Breast epithelium (tissue), 4 donors: ENCODE measurements around the gene HAPLN3. TPM values are rescaled to one million over a fixed set of nuclear protein-coding genes. Genes with fewer than 3 reads are reported as not detected.

Experiments
- DNase-seq, 2 donors: peaks; one replicate each; pipeline ENCODE4 v3.0.0-alpha.2; 2019; ENCODE audit warnings: low spot score in 2 of 2
- H3K27ac ChIP-seq, 2 donors: fragments of 200-600 bp; sonication (generic) in 1 of 2; one replicate each; pipeline ENCODE4 v1.5.1; 2016 to 2019; ENCODE audit warnings: mild to moderate bottlenecking in 1 of 2
- H3K27me3 ChIP-seq, 2 donors: fragments of 200-600 bp; sonication (generic) in 1 of 2; one replicate each; pipeline versions ENCODE4 v1.5.1 to v1.6.0; 2017 to 2019; ENCODE audit warnings: control low read depth in 1 of 2, mild to moderate bottlenecking in 1 of 2
- H3K36me3 ChIP-seq: fragments of 200-600 bp; one replicate; pipeline ENCODE4 v1.5.1; 2019
- H3K4me1 ChIP-seq, 2 donors: fragments of 200-600 bp; sonication (generic); one replicate each; pipeline ENCODE4 v1.5.1; 2016 to 2019; ENCODE audit warnings: control low read depth in 1 of 2
- H3K4me3 ChIP-seq, 3 donors: fragments of 200-600 bp; sonication (generic); 1 replicate in 2 of 3; 2 replicates in 1 of 3; pipeline ENCODE4 v1.5.1; 2016 to 2019; ENCODE audit warnings: mild to moderate bottlenecking in 3 of 3, moderate library complexity in 2 of 3
- H3K9me3 ChIP-seq, 2 donors: fragments of 200-600 bp; sonication (generic) in 1 of 2; one replicate each; pipeline ENCODE4 v1.5.1; 2016 to 2019; ENCODE audit warnings: control low read depth in 1 of 2
- POLR2A ChIP-seq: fragments of 450-650 bp; IDR thresholded peaks from one replicate; pipeline ENCODE4 v1.6.1; 2016; ENCODE audit warnings: antibody characterized with exemption, mild to moderate bottlenecking, moderate library complexity
- POLR2AphosphoS5 ChIP-seq, 3 donors: sonication (generic); formaldehyde crosslinking; IDR thresholded peaks; one replicate each; pipeline ENCODE4 v1.6.1; 2017; ENCODE audit warnings: antibody characterized with exemption in 3 of 3
- intact Hi-C: fragments of 100-400 bp; cut with DNase I; formaldehyde crosslinking; loops from one replicate; pipeline ENCODE4 v1.15.1; 2023; ENCODE audit warnings: low total_unique reads
- total RNA-seq, 3 donors: library from RNA; depleted of rRNA; stranded (reverse); fragments of >200 nt; gene quantifications; one replicate each; pipeline ENCODE4 v1.1.0, GENCODE V29; 2016
- TF ChIP-seq, protein P1 (sequence below), 3 donors: fragments of 450-650 bp; IDR thresholded peaks; one replicate each; pipeline ENCODE4 v1.5.1; 2016 to 2017; ENCODE audit warnings: antibody characterized with exemption in 3 of 3, mild to moderate bottlenecking in 3 of 3, moderate library complexity in 3 of 3

The HAPLN3 gene
- total RNA-seq, 3 donors from 2014 or later = 3.4 to 24.6 (median 11.1) TPM

DNA sequence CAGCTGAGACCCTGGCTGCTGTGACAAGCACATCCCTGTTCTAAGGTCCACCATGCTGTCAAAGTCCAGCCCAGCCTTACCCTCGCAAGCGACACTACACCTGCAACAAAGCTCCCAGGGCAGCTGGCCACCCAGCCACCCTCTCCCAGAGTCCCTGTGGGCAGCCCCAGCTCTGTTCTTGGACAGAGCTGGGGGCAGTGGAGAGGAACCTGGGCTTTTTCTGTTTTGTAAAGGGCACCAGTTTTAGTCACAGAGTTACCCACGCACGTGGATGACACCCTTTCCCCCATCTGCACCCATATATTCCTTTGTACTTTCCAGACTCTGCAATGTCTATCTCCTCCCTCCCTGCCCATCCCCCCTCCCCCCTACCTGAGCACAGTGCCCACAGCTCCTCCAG lies 53.2 kb downstream of the HAPLN3 start:
- no peaks in the 10 kb centered on the region for H3K27me3 ChIP-seq
- H3K9me3 ChIP-seq = no peaks in the 10 kb centered on the region
- H3K4me1 ChIP-seq = no peaks in the 10 kb centered on the region
- TF ChIP-seq, protein P1, sequence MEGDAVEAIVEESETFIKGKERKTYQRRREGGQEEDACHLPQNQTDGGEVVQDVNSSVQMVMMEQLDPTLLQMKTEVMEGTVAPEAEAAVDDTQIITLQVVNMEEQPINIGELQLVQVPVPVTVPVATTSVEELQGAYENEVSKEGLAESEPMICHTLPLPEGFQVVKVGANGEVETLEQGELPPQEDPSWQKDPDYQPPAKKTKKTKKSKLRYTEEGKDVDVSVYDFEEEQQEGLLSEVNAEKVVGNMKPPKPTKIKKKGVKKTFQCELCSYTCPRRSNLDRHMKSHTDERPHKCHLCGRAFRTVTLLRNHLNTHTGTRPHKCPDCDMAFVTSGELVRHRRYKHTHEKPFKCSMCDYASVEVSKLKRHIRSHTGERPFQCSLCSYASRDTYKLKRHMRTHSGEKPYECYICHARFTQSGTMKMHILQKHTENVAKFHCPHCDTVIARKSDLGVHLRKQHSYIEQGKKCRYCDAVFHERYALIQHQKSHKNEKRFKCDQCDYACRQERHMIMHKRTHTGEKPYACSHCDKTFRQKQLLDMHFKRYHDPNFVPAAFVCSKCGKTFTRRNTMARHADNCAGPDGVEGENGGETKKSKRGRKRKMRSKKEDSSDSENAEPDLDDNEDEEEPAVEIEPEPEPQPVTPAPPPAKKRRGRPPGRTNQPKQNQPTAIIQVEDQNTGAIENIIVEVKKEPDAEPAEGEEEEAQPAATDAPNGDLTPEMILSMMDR (IDR thresholded peaks at IDR 0.05) = no peak
- TF ChIP-seq POLR2AphosphoS5 (IDR thresholded peaks at IDR 0.05) = no peak
- TF ChIP-seq POLR2A = no peak
- no peak overlapping the region for H3K27ac ChIP-seq
- no peak for DNase-seq
- no peaks in the 10 kb centered on the region for H3K36me3 ChIP-seq
- H3K4me3 ChIP-seq = no peak overlapping the region
- intact Hi-C loops = no loop called here

GRCh38 chr15:88841236-88841635 lies 54.1 kb downstream of the HAPLN3 start:
- no peak for DNase-seq
- TF ChIP-seq POLR2A (no peak), POLR2AphosphoS5 (IDR thresholded peaks at IDR 0.05) (no peak)
- TF ChIP-seq, protein P1 (IDR thresholded peaks at IDR 0.05) = no peak
- Histone ChIP-seq H3K27ac (no peak overlapping the region), H3K9me3 (no peaks in the 10 kb centered on the region), H3K4me1 (no peaks in the 10 kb centered on the region), H3K36me3 (no peaks in the 10 kb centered on the region), H3K27me3 (no peaks in the 10 kb centered on the region), H3K4me3 (no peak overlapping the region)
- intact Hi-C loops = no loop called here

- Histone ChIP-seq H3K27me3 (no peaks in the 10 kb centered on the region), H3K4me1 (no peaks in the 10 kb centered on the region), H3K9me3 (no peaks in the 10 kb centered on the region), H3K27ac (no peak overlapping the region), H3K4me3 (no peak overlapping the region), H3K36me3 (no peaks in the 10 kb centered on the region)
- TF ChIP-seq, protein P1 (IDR thresholded peaks at IDR 0.05) = no peak
- no peak for TF ChIP-seq POLR2AphosphoS5 (IDR thresholded peaks at IDR 0.05)
- TF ChIP-seq POLR2A = no peak
- intact Hi-C loops = no loop called here
- DNase-seq = no peak
These were observed 55.4 kb downstream of the HAPLN3 start for GRCh38 chr15:88839961-88840360.

GRCh38 chr15:88839146-88839545 lies 56.2 kb downstream of the HAPLN3 start:
- H3K4me1 ChIP-seq = no peaks in the 10 kb centered on the region
- intact Hi-C loops = no loop called here
- H3K27me3 ChIP-seq = no peaks in the 10 kb centered on the region
- TF ChIP-seq, protein P1 (IDR thresholded peaks at IDR 0.05) = no peak
- no peak for TF ChIP-seq POLR2A
- no peak for TF ChIP-seq POLR2AphosphoS5 (IDR thresholded peaks at IDR 0.05)
- no peaks in the 10 kb centered on the region for H3K36me3 ChIP-seq
- H3K27ac ChIP-seq = no peak overlapping the region
- H3K9me3 ChIP-seq = no peaks in the 10 kb centered on the region
- H3K4me3 ChIP-seq = no peak overlapping the region
- no peak for DNase-seq

- intact Hi-C loops = no loop called here
- TF ChIP-seq POLR2A (no peak), POLR2AphosphoS5 (IDR thresholded peaks at IDR 0.05) (no peak)
- TF ChIP-seq, protein P1 (IDR thresholded peaks at IDR 0.05) = no peak
- DNase-seq = no peak
- Histone ChIP-seq H3K4me1 (no peaks in the 10 kb centered on the region), H3K27me3 (no peaks in the 10 kb centered on the region), H3K9me3 (no peaks in the 10 kb centered on the region), H3K36me3 (no peaks in the 10 kb centered on the region), H3K27ac (no peak overlapping the region), H3K4me3 (no peak overlapping the region)
These were observed 56.7 kb downstream of the HAPLN3 start for GRCh38 chr15:88838667-88839066.
